Fibroblast of upper back skin (primary cell): ENCODE results near the gene HARBI1.
A peak's percentile ranks its signal among the peaks of the same experiment; 100 is the strongest.
"Not testable (repeated sequence)": the region's sequence is repeated elsewhere in the genome, so short reads cannot be mapped to it uniquely, and the experiment has no call there.

ENCODE experiments used
- DNase-seq: peaks from one replicate; pipeline ENCODE4 v3.0.0-alpha.2; 2013

The HARBI1 gene

DNA sequence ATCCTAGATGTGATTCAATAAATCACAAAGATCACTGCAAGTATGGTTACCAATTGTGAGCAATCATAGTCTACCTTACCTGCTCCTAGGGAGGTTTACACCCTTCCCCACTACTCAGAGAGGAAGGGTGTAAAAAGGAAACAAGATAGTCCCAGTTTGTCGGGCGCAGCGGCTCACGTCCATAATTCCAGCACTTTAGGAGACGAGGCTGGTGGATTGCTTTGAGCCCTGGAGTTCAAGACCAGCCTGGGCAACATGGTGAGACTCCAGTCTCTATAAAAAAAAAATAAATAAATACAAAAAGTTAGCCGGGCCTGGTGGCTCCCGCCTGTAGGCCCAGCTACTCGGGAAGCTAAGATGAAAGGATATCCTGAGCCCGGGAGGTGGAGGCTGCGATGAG lies 22.2 kb downstream of the HARBI1 start:
- DNase-seq: no peak

DNA sequence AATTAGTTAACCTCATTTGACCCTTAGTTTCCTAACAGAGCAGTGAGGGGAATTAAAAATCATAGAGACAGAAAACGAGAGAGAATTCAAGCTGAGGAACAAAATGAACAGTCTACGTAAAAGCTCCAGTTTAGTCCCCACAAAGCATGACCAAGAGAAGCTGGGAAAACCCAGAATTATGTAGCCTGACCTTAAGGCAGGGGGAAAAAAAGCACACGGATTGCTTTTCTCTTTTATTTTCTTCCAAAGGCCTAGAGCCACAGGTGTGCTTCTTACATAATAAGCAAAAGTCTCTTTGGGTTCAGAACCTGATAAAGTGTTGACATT lies 22.7 kb downstream of the HARBI1 start:
- DNase-seq: no peak

DNA sequence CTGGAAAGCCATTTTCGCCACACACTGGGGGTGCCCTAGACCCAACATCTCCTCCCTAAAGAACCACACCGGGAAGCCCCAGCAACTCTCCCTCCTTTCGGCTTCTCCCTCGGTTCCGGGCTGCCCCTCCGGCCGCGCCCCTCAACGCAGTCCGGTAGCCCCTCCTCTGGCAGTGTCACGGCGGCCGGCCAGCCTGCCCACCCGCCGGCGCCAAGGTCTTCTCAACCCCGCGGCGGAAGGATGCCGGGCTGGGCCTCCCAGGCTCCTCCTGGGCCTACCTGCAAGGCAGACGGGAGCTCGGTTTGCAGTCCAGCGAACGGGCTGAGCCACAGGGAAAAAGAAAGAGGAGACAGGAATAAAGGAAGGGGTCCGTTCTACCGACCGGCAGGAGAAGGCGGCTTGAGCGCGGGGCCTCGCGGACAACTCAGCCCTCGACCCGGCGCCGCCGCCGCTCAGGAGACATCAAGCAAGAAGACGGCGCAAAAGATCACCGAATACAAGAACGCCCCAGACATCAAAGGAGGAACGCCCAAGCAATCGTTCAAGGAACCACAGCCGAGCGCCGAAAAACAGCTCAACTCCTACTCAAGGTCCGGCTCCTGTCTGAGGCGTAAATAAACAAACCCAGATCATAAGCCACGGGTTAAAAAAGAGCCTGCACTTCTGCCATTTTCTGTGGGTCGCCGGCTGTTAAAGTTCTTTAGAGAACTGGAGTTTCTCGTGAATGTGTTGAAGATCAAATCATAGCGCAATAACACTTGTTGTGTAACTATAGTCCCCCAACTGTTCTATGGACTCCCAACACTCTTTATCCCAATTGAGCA lies 23.3 kb downstream of the HARBI1 start, which contains the start of gene AMBRA1:
Gene AMBRA1 (minus strand): TSS at position 474 of the 824 bp plus-strand sequence. CDS start 45,643 bp downstream, outside the sequence.
- peak; percentile 89 for DNase-seq

DNA sequence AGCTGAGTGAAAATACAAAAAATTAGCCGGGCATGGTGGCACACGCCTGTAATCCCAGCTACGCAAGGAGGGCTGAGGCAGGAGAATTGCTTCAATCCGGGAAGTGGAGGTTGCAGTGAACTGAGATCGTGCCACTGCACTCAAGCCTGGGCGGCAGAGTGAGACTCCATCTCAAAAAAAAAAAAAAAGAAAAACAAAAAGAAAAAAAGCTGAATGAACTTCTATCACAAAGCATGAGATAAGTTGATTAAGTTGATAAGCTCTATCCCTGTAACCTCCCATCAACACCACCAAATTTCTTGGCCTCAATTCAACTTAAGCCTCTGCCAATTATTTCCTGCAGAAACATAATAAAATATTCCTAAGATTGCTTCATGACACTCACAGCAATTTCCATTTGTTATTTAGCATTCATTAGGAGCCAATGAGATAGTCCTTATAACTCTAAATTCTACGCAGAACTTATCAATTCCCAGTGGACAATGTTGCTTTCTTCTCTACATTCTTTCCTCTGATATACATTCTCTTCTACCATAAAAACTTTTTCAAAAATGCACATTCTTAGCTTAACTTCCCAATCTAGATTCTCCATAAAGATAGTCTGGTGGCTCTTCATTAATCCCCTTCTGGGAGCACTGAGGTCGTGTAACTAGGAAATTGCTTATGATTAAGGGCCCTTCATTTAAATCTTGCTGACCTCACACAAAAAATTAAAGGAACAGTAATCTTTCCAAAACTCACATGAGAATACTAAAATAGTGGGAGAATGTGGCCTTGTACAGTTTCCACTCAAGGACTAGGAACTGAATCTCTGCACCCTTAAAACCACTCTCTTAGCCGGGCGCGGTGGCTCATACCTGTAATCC lies 26.1 kb downstream of the HARBI1 start:
- DNase-seq: no peak

DNA sequence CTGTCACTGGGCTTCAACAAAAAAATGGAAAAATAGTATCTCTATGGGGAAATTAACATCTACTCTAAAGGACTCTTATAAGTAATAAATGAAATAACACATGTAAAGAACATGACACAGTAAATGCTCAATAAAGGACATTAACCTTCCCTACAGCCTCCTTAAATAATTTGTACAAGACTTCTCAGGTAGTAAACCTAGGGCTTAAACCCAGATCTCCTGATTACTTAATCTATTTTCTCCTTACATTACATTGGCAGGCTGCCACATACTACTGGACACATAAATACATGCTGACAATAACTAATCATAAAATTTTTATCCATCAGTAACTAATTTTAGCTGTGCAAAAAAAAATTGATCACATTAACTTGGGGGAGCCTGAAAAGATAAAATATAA lies 28.1 kb downstream of the HARBI1 start:
- DNase-seq: no peak

DNA sequence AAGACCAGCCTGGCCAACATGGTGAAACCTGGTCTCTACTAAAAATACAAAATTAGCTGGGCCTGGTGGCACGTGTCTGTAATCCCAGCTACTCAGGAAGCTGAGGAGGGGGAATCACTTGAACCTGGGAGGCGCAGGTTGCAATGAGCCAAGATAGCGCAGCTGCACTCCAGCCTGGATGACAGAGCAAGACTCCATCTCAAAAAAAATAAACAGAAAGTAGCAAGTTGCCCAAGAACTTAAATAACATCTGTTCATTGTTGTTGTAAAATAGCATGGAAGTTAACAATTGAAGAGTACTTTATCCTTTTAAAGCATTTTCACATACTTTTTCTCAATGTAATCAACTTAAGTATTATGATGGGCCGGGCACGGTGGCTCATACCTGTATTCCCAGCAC lies 28.9 kb downstream of the HARBI1 start:
- DNase-seq: no peak

DNA sequence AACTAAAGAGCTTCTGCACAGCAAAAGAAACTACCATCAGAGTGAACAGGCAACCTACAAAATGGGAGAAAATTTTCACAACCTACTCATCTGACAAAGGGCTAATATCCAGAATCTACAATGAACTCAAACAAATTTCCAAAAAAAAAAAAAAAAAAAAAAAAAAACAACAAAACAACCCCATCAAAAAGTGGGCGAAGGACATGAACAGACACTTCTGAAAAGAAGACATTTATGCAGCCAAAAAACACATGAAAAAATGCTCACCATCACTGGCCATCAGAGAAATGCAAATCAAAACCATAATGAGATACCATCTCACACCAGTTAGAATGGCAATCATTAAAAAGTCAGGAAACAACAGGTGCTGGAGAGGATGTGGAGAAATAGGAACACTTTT lies 33.5 kb downstream of the HARBI1 start:
- DNase-seq: not testable (repeated sequence)

DNA sequence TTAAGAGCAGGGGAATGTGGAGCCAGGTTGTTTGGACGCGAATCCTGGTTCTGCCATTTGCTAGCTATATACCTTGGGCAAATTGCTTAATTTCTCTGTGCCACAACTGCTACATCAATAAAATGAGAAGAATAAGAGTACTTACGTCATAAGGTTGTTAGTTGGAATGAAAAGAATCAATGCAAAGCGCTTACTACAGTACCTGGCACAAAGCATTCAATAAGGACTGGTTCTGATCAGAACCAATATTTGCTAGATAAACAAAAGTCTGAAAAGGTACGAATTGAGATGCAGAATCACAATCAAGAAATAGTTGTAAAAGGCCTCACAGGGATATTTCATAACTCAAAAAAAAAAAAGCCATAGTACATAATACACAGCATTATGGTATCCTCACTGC lies 34.4 kb downstream of the HARBI1 start:
- DNase-seq: no peak

DNA sequence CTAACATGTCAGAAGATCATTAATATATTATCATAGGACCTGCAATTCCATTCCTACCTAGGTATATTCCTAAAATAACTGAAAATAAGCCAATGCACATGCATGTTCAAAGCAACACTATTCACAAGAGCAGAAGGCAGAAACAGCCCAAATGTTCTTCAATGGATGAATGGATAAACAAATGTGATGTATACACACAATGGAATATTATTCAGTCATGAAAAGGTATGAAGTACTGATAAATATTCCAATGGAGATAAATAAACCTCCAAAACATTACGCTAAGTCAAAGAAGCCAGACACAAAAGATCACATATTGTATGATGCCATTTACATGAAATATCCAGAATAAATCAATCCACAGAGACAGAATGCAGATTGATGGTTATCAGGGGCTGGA lies 40.0 kb downstream of the HARBI1 start:
- no peak for DNase-seq

DNA sequence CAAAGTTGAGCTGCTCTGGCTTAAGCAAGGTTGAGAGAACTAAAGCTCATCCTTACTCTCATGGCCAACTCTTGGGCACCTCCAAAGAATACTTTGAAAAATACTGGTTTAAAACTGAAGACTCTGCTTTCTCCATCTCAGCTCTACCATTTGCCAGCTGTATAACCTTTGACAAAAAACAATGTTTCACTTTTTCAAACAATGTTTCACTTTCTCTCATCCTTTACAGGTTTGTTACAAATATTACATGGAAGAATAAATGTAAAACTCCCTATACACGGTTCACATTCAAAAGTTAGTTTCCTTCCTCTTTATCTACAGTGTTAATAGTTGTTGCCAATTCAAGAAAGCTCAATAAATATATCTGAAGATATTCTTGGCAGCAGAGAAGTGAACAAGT lies 42.4 kb downstream of the HARBI1 start:
- DNase-seq: no peak

DNA sequence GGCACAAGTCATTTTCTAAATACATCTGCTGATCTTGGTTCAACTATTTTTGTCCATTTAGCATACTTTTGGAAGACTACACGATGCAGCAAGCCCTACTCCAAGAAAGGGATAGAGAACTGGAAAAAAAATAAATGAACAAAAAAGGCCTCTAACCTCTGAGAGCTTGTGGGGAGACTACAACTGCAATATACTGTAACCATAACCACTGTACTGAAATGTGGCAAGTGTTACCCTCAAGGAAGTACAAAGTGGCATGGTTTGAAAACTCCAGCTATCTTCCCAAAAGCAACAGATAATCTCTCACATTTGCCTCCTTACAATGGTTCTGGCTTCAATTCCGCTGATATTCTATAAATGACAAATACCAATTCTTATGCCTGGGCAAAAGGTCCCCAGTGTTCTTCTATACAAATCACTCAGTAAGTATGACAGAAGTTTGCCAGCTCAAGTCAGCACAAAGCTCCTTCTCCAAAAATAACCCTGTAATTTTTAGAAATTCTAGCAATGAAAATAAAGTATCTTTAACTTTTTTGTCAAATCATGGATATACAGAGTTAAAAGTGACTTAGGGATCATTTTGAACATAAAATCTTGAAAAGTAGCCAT lies 46.1 kb downstream of the HARBI1 start:
- DNase-seq: no peak

DNA sequence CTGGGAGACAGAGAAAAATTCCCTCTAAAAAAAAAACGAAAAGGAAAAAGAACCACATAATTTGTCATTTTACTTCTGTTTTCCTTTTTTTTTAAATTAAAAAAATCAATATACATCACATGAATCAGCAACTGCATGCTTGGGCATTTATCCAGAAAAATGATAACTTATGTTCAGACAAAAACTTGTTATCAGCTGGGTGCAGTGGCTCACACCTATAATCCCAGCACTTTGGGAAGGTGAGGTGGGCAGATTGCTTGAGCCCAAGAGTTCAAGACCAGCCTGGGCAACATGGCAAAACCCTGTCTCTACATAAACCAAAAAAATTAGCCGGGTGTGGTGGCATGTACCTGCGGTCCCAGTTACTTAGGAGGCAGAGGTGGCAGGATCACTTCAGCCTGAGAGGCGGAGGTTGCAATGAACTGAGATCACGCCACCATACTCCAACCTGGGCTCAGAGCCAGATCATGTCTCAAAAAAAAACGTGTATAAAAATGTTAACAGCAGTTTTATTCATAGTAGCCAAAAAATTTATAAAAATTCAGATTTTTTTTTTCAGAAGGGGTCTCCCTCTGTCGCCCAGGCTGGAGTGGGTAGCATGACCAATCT lies 51.7 kb downstream of the HARBI1 start:
- DNase-seq: no peak

DNA sequence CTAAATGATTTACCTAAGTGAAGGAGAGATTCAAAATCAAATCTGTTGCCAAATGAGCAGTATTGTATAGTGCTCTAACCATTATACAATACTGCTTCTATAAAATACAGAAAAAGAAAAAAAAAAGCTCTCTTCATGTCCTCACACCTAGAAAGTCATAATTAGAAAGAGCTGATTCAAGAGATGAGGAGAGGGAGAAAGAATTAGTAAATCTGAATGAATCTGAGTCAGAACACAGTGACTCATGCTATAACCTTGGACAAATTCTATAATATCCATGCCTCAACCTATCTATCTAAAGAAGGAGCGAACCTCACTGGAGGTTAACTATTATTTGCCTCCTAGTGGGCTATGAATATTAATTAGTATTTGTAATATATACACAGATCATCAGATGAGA lies 52.6 kb downstream of the HARBI1 start:
- peak; percentile 62 for DNase-seq

DNA sequence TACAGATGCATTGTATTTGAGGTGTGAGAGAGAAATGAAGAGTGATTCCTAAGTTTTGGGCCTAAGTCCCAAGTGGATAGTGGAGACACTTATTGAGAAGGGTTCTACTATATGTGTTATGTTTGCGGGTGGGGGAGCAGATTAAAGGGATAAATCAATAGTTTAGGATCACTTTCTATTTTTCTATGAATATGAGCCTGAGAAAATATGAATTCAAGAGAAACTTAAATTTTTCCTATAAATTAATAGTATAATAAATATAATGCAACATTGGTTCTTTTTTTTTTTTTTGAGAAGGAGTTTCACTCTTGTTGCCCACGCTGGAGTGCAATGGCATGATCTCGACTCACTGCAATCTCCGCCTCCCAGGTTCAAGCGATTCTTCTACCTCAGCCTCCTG lies 54.5 kb downstream of the HARBI1 start:
- DNase-seq: no peak

DNA sequence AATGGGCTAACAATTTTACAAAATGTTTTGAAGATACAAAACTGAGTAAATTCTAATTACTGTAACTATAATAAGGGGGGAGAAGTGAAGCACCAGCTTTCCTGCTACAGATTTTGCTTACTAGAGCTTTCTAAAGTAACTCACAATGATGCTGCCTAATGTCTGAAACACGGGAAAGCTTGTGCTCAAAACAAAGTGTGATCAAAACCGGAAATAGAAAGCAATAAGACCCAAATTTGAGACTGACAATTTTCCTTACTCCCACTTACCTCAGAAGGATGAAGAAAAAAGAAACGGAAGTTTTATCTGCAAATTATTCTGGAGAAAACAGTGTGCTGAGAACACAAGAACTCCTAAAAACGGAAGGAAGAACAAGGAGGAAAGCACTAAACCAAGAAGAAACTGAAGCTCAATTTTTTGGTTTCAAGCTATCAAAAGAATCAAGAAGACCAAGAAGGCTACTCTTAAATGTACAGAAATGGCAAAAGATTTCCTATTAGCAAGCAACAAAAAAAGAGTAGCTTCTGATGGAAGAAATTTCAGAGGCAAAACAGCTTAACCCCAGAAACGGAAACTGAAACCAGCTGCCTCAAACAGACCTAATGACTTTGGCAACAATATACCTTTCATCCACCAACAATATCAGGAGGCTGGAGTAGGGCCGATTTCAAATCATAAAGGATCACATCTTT lies 56.6 kb downstream of the HARBI1 start:
- peak; percentile 17 for DNase-seq

DNA sequence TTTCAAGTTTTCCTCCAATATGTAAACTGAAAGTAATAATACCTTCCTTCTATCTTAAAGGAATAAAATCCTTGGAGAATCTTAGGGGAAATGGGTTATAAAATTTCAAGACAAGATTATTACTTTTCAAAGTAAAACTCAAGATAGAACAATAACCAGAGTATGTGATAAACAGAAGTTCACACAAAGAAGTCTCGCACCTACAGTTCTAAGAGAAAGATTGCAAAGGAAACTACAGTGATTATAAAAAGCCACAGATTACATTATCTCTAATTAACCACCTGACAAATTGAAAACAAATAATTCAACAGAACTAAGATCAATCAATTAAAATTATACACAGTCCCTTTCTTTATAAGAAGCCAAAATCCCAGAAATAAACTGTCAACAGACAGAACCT lies 57.2 kb downstream of the HARBI1 start:
- DNase-seq: no peak

DNA sequence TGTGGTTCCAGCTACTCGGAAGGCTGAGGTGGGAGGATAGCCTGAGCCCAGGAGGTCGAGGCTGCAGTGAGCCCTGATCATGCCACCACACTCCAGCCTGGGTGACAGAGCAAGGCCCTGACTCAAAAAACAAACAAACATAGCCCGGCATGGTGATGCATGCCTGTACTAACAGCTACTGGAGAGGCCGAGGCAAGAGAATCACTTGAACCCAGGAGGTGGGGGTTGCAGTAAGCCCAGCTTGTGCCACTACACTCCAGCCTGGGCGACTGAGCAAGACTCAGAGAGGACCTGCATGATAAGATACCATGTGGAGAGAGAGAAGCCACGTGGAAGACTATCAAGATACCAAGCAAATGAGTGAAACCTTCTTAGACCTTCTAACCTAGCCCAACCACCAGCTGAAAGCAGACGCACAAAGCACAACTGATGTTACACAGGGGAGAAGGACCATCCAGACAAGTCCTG lies 59.3 kb downstream of the HARBI1 start:
- no peak for DNase-seq

DNA sequence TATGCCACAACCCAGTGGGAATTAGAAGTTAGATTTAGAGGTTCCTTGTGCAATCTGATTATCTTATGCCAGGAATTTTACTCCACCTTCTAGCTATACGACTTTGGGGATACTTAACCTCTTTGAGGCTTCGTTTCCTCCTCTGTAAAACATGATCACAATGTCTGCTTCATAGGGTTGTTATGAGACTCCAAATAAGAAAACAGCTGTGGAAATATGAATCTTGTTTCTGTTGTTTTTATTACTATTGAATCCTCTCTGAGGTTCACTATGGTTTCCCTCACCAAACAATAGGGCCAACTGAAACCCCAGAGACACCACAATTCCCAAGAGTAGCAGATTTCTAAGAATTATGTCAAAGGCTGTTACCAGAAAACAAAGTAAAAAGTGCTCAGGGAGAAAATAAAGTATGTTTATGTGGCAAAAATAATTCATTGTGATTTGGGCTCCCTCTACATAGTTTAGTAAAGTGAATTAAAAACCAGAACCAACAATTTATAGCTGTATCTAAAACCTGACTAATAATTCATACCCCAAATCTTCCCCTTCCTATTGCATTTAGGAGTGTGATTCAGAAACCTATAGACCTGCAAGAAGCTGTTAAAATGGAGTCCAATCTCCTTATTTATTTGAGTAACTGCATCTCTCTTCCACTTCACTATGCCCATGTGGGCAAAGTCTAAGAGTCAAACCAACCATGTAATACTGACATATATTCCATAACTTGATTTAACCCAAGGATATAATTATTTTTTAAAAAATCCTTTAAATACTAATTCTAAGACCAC lies 61.6 kb downstream of the HARBI1 start:
- DNase-seq: peak; percentile 36

DNA sequence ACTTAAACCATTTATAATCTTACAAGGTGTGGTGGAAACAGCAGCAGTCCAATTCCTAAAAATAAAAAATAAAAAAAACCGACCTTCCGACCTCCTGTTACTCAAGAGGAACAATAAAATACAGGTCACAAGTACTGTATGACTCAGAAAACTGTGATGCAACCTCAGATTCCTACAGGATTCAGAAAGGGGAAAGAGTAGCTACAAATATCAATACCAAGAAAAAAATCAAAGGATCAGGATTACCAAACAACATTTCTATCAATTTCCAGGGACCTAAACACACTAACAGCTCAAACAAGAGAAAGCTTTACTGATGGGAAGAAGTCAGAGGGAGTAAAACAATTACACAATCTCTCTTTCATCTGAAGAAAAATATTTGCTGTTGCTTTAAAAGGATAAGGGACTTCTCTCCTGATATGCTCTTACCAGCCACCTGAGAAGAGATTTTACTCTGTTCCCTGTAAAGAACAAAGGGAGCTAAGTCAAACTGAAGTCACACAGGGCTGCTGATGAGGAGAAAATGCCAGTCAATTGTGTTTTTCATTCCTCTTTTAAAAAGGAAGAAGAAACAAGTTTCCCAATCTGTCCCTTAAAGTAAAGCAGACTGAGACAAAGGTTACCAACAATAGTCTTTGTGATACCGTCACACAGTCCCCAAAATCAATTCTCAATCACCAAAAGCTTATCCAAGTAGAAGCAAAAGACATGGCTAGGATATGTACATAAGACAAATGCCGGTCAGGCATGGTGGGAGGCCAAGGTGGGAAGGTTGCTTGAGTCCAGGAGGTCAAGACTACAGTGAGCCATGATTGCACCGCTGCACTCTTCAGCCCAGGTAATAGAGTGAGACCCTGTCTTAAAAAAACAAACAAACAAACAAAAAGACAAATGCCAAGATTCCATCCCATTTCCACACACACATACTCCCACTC lies 62.5 kb downstream of the HARBI1 start:
- peak; percentile 70 for DNase-seq

DNA sequence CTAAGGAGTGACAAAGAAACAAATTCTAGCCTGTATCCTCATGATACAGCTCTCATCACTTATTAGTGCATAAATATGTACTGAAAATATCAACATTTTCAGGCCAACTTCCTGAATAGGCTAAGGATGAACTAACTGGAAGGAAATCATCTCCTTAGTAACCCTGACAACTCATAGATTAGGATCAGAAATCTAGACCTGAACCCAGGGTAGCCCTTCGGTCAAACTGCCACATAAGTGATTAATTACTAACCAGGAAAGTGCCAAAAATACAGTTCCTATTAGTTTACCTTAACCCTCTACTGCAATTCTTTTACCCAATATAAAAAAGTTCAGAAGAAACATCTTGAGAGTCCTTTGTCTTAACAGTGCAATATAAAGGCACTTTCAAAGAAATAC lies 63.2 kb downstream of the HARBI1 start:
- DNase-seq: peak; percentile 6
